Measurements from ENCODE around the gene IGHMBP2.

The IGHMBP2 gene

GRCh38 chr11:68905421-68906360 is 2.0 kb downstream of the IGHMBP2 start:
- Histone ChIP-seq H3K4me3 (0 out of 2 replicates have a peak overlapping the region, but pooled peaks have one; percentile 80), H3K4me2 (peak overlapping the region; percentile 89), H3K27me3 (no peaks in the 10 kb centered on the region), H3K9ac (peak overlapping the region; percentile 86; the same call in 1 of the 2 replicates), H4K20me1 (peaks cover 40% of the 10 kb centered on the region), H3K27ac (no peak overlapping the region), H3K9me3 (no peaks in the 10 kb centered on the region), H3K4me1 (peaks cover 42% of the 10 kb centered on the region), H3K36me3 (peaks cover 57% of the 10 kb centered on the region)
- no peak for TF ChIP-seq Cebpa-rat (IDR thresholded peaks at IDR 0.05)

- Histone ChIP-seq H3K36me3 (peaks cover 71% of the 10 kb centered on the region), H3K9me3 (no peaks in the 10 kb centered on the region), H3K4me1 (peaks cover 16% of the 10 kb centered on the region), H3K9ac (no peak overlapping the region), H3K27me3 (no peaks in the 10 kb centered on the region), H3K27ac (no peak overlapping the region), H4K20me1 (peaks cover 18% of the 10 kb centered on the region), H3K4me3 (no peak overlapping the region), H3K4me2 (no peak overlapping the region)
- no peak for TF ChIP-seq Cebpa-rat (IDR thresholded peaks at IDR 0.05)
These were observed 4.6 kb downstream of the IGHMBP2 start for GRCh38 chr11:68908273-68908672.

- Histone ChIP-seq H4K20me1 (peaks cover 6% of the 10 kb centered on the region), H3K36me3 (peaks cover 96% of the 10 kb centered on the region)
These were observed 7.3 kb downstream of the IGHMBP2 start for GRCh38 chr11:68910965-68911364.

GRCh38 chr11:68911731-68912130 is 8.0 kb downstream of the IGHMBP2 start:
- Histone ChIP-seq H3K4me3 (no peak overlapping the region), H3K27me3 (no peaks in the 10 kb centered on the region), H3K27ac (no peak overlapping the region), H3K9ac (no peak overlapping the region), H3K9me3 (no peaks in the 10 kb centered on the region), H3K4me1 (no peaks in the 10 kb centered on the region), H3K36me3 (peaks cover 99% of the 10 kb centered on the region), H4K20me1 (peaks cover 4% of the 10 kb centered on the region; the same call in 1 of the 2 replicates), H3K4me2 (no peak overlapping the region)
- TF ChIP-seq Cebpa-rat (IDR thresholded peaks at IDR 0.05) = no peak

More at GRCh38 chr11:68910965-68911364, 7.3 kb downstream of the IGHMBP2 start:
- Histone ChIP-seq H3K4me2 (no peak overlapping the region), H3K4me3 (no peak overlapping the region), H3K9me3 (no peaks in the 10 kb centered on the region), H3K9ac (no peak overlapping the region), H3K27me3 (no peaks in the 10 kb centered on the region), H3K4me1 (no peaks in the 10 kb centered on the region), H3K27ac (no peak overlapping the region)
- TF ChIP-seq Cebpa-rat (IDR thresholded peaks at IDR 0.05) = no peak

GRCh38 chr11:68912254-68912653 is 8.6 kb downstream of the IGHMBP2 start:
- H3K9me3 ChIP-seq = no peaks in the 10 kb centered on the region
- H3K9ac ChIP-seq = no peak overlapping the region
- peaks cover 99% of the 10 kb centered on the region for H3K36me3 ChIP-seq
- H3K27me3 ChIP-seq = no peaks in the 10 kb centered on the region
- no peak for TF ChIP-seq Cebpa-rat (IDR thresholded peaks at IDR 0.05)
- peaks cover 4% of the 10 kb centered on the region; the same call in 1 of the 2 replicates for H4K20me1 ChIP-seq
- no peak overlapping the region for H3K4me2 ChIP-seq
- H3K4me1 ChIP-seq = no peaks in the 10 kb centered on the region
- no peak overlapping the region for H3K27ac ChIP-seq
- H3K4me3 ChIP-seq = no peak overlapping the region

GRCh38 chr11:68913188-68913587 is 9.5 kb downstream of the IGHMBP2 start:
- Histone ChIP-seq H3K9ac (no peak overlapping the region), H3K4me3 (no peak overlapping the region), H3K27me3 (no peaks in the 10 kb centered on the region), H3K4me2 (no peak overlapping the region), H3K27ac (no peak overlapping the region), H3K36me3 (peaks cover 99% of the 10 kb centered on the region), H3K4me1 (no peaks in the 10 kb centered on the region), H4K20me1 (peaks cover 4% of the 10 kb centered on the region; the same call in 1 of the 2 replicates), H3K9me3 (no peaks in the 10 kb centered on the region)
- no peak for TF ChIP-seq Cebpa-rat (IDR thresholded peaks at IDR 0.05)

- Histone ChIP-seq H3K4me2 (no peak overlapping the region), H3K9me3 (no peaks in the 10 kb centered on the region), H3K4me3 (no peak overlapping the region), H3K27ac (no peak overlapping the region), H3K4me1 (no peaks in the 10 kb centered on the region), H3K27me3 (no peaks in the 10 kb centered on the region), H4K20me1 (peaks cover 4% of the 10 kb centered on the region; the same call in 1 of the 2 replicates), H3K36me3 (peaks cover 98% of the 10 kb centered on the region), H3K9ac (no peak overlapping the region)
- no peak for TF ChIP-seq Cebpa-rat (IDR thresholded peaks at IDR 0.05)
These were observed 11.1 kb downstream of the IGHMBP2 start for GRCh38 chr11:68914761-68915160.

- Histone ChIP-seq H3K9me3 (no peaks in the 10 kb centered on the region), H3K4me3 (no peak overlapping the region), H4K20me1 (peaks cover 4% of the 10 kb centered on the region; the same call in 1 of the 2 replicates), H3K27me3 (no peaks in the 10 kb centered on the region), H3K9ac (no peak overlapping the region), H3K36me3 (peaks cover 97% of the 10 kb centered on the region), H3K4me2 (no peak overlapping the region), H3K4me1 (no peaks in the 10 kb centered on the region), H3K27ac (no peak overlapping the region)
- TF ChIP-seq Cebpa-rat (IDR thresholded peaks at IDR 0.05) = no peak
These were observed 12.7 kb downstream of the IGHMBP2 start for GRCh38 chr11:68916439-68916838.

GRCh38 chr11:68923614-68924013 is 19.9 kb downstream of the IGHMBP2 start:
- no peak overlapping the region for H3K27ac ChIP-seq
- no peak overlapping the region for H3K4me3 ChIP-seq
- no peak overlapping the region for H3K9ac ChIP-seq
- no peak overlapping the region for H3K4me2 ChIP-seq
- no peak for TF ChIP-seq Cebpa-rat (IDR thresholded peaks at IDR 0.05)
- no peaks in the 10 kb centered on the region for H3K27me3 ChIP-seq
- peaks cover 38% of the 10 kb centered on the region for H3K9me3 ChIP-seq
- peaks cover 14% of the 10 kb centered on the region; the same call in 1 of the 2 replicates for H3K4me1 ChIP-seq
- H4K20me1 ChIP-seq = no peaks in the 10 kb centered on the region; the same call in 1 of the 2 replicates
- H3K36me3 ChIP-seq = peaks cover 96% of the 10 kb centered on the region
